Sigmoid colon (tissue), 7 donors: ENCODE data around the gene RHOU. TPM values are rescaled to one million over a fixed set of nuclear protein-coding genes. Genes with fewer than 3 reads are reported as not detected.

Experiments
- DNase-seq: peaks from one replicate; pipeline ENCODE4 v3.0.0-alpha.2; 2019
- H3K27ac ChIP-seq, 4 donors: fragments of 200-600 bp; sonication (generic); one replicate each; pipeline ENCODE4 v1.5.1; 2016 to 2019; ENCODE audit warnings: mild to moderate bottlenecking in 1 of 4
- H3K27me3 ChIP-seq, 3 donors: fragments of 200-600 bp; sonication (generic); one replicate each; pipeline ENCODE4 v1.5.1; 2019; ENCODE audit warnings: mild to moderate bottlenecking in 1 of 3
- H3K36me3 ChIP-seq, 4 donors: fragments of 200-600 bp; sonication (generic); one replicate each; pipeline ENCODE4 v1.5.1; 2016 to 2019
- H3K4me1 ChIP-seq, 4 donors: fragments of 200-600 bp; sonication (generic); one replicate each; pipeline ENCODE4 v1.5.1; 2017 to 2019
- H3K4me3 ChIP-seq, 4 donors: fragments of 200-600 bp; sonication (generic); one replicate each; pipeline ENCODE4 v1.5.1; 2017 to 2019; ENCODE audit warnings: mild to moderate bottlenecking in 2 of 4, moderate library complexity in 1 of 4
- H3K9me3 ChIP-seq, 4 donors: fragments of 200-600 bp in 3 of 4; sonication (generic) in 3 of 4; one replicate each; pipeline versions ENCODE4 v1.5.1 to v1.6.1; 2013 to 2019
- CTCF ChIP-seq, 4 experiments: fragments of 450-650 bp in 3 of 4; fragments of 200-600 bp in 1 of 4; IDR thresholded peaks; one replicate each; pipeline ENCODE4 v1.5.1; 2016 to 2019; ENCODE audit warnings: antibody characterized with exemption in 4 of 4, mild to moderate bottlenecking in 3 of 4, moderate library complexity in 2 of 4
- EP300 ChIP-seq, 4 donors: sonication (generic); formaldehyde crosslinking; IDR thresholded peaks; one replicate each; pipeline ENCODE4 v1.6.1; 2017; ENCODE audit warnings: antibody characterized with exemption in 4 of 4
- POLR2A ChIP-seq, 2 donors: fragments of 450-650 bp; IDR thresholded peaks; one replicate each; pipeline ENCODE4 v1.6.1; 2016; ENCODE audit warnings: antibody characterized with exemption in 2 of 2, mild to moderate bottlenecking in 2 of 2, moderate library complexity in 2 of 2
- POLR2AphosphoS5 ChIP-seq, 4 donors: sonication (generic); formaldehyde crosslinking; IDR thresholded peaks; one replicate each; pipeline ENCODE4 v1.6.1; 2017; ENCODE audit warnings: antibody characterized with exemption in 4 of 4
- WGBS, 2 donors: extraction: QIAGEN DNeasy Blood & Tissue Kit; methylation state at CpG; one replicate each; pipeline ENCODE4 v1.1.7; 2013; 5-methylcytosine and 5-hydroxymethylcytosine counted together
- intact Hi-C: fragments of 100-400 bp; cut with DNase I; formaldehyde crosslinking; loops from one replicate; pipeline ENCODE4 v1.15.1; 2023
- polyA plus RNA-seq, 3 donors: library from polyadenylated mRNA; stranded (reverse); fragments of 200-250 nt; gene quantifications; one replicate each; pipeline ENCODE4 v1.2.3, GENCODE V29; 2013
- total RNA-seq, 4 donors: library from RNA; depleted of rRNA; stranded (reverse); fragments of >200 nt; gene quantifications; one replicate each; pipeline ENCODE4 v1.1.0, GENCODE V29; 2016
- donor health status: healthy with polysubstance abuse.
- donor health status: Bipolar disorder and iron deficiency.
- donor health status: healthy.

The RHOU gene
- total and polyA plus RNA-seq, 7 donors: 9.7 to 58.7 (median 18.3) TPM

GRCh38 chr1:228785366-228786330 lies 50.4 kb downstream of the RHOU start:
- WGBS, 2 donors: 86 to 90% methylated on average over 15 of the region's 15 CpGs
- TF ChIP-seq EP300 (IDR thresholded peaks at IDR 0.05) (no peak), POLR2AphosphoS5 (IDR thresholded peaks at IDR 0.05) (peak in 2 of 4 donors; percentile 7 to 10)
- no peaks in the 10 kb centered on the region for H3K9me3 ChIP-seq
- H3K27ac ChIP-seq: no peak overlapping the region
- no peak for DNase-seq
- H3K4me1 ChIP-seq: peaks cover 0 to 9% (median 0%) of the 10 kb centered on the region in 4 donors
- no peaks in the 10 kb centered on the region for H3K27me3 ChIP-seq
- no peak overlapping the region for H3K4me3 ChIP-seq
- intact Hi-C loops: no loop called here
- no peaks in the 10 kb centered on the region for H3K36me3 ChIP-seq

- Histone ChIP-seq H3K4me1 (peaks cover 0 to 2% (median 0%) of the 10 kb centered on the region in 4 donors), H3K27me3 (no peaks in the 10 kb centered on the region), H3K4me3 (no peak overlapping the region), H3K9me3 (no peaks in the 10 kb centered on the region), H3K27ac (no peak overlapping the region), H3K36me3 (no peaks in the 10 kb centered on the region)
- no peak for DNase-seq
- WGBS, 2 donors: 89 to 91% methylated on average over 4 of the region's 4 CpGs
- TF ChIP-seq EP300 (IDR thresholded peaks at IDR 0.05): no peak
- no peak for TF ChIP-seq POLR2AphosphoS5 (IDR thresholded peaks at IDR 0.05)
- no peak for TF ChIP-seq POLR2A (IDR thresholded peaks at IDR 0.05)
- TF ChIP-seq CTCF (IDR thresholded peaks at IDR 0.05): no peak
- intact Hi-C loops: no loop called here
These were observed 51.3 kb downstream of the RHOU start for GRCh38 chr1:228786361-228787129.

DNA sequence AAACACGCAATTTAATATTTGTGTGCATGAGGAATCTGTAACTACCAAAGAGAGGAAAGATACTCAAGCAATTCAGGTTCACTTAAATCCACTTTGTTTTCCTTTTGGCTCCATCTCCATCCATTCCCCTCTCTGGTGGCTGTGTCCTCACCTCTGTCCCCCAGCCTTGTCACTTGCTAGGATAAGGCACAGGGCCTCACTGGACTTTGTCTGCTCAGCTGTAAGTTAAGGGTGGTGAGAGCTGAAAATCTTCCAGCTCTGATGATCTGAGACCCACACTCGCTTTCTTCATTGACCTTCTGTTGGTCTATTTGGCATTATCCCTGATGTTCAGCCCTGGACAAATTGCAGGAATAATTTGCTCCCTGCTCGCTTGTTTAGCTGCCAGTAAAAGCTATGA lies 56.5 kb downstream of the RHOU start:
- DNase-seq: no peak
- H3K4me1 ChIP-seq: peaks cover 0 to 10% (median 9%) of the 10 kb centered on the region in 4 donors
- no peaks in the 10 kb centered on the region for H3K36me3 ChIP-seq
- no peaks in the 10 kb centered on the region for H3K27me3 ChIP-seq
- H3K9me3 ChIP-seq: no peaks in the 10 kb centered on the region
- H3K4me3 ChIP-seq: no peak overlapping the region
- H3K27ac ChIP-seq: no peak overlapping the region
- TF ChIP-seq EP300 (IDR thresholded peaks at IDR 0.05) (no peak), CTCF (IDR thresholded peaks at IDR 0.05) (no peak), POLR2AphosphoS5 (IDR thresholded peaks at IDR 0.05) (no peak), POLR2A (IDR thresholded peaks at IDR 0.05) (no peak)
- intact Hi-C loops: no loop called here
- WGBS, 2 donors: 92 to 95% methylated on average over 3 of the region's 3 CpGs

DNA sequence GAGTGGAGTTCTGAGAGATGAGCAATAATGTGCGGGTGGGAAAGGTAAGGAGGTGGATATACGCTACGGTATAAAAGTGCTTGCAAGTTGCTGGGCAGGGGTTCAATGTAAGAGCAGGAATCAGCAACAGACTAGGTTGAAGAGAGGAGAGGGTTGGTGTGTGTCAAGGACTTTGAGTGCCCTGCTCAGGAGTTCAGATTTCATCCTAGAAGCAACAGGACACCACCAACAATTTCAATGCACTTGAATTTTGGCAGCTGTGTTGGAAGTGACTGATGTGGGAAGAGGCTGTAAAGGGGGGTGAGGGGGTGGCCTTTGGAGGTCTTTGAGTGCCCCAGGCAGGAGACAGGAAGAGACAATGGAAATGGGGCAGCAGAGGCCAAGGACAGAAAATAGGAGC lies 57.3 kb downstream of the RHOU start:
- no peak for DNase-seq
- intact Hi-C loops: no loop called here
- TF ChIP-seq POLR2A (IDR thresholded peaks at IDR 0.05): no peak
- TF ChIP-seq POLR2AphosphoS5 (IDR thresholded peaks at IDR 0.05): no peak
- TF ChIP-seq CTCF (IDR thresholded peaks at IDR 0.05): no peak
- TF ChIP-seq EP300 (IDR thresholded peaks at IDR 0.05): no peak
- H3K27me3 ChIP-seq: no peaks in the 10 kb centered on the region
- peaks cover 0 to 17% (median 11%) of the 10 kb centered on the region in 4 donors for H3K4me1 ChIP-seq
- H3K36me3 ChIP-seq: no peaks in the 10 kb centered on the region
- 92 to 96% methylated on average over 3 of the region's 3 CpGs for WGBS, 2 donors
- H3K9me3 ChIP-seq: no peaks in the 10 kb centered on the region
- H3K4me3 ChIP-seq: no peak overlapping the region
- H3K27ac ChIP-seq: no peak overlapping the region

DNA sequence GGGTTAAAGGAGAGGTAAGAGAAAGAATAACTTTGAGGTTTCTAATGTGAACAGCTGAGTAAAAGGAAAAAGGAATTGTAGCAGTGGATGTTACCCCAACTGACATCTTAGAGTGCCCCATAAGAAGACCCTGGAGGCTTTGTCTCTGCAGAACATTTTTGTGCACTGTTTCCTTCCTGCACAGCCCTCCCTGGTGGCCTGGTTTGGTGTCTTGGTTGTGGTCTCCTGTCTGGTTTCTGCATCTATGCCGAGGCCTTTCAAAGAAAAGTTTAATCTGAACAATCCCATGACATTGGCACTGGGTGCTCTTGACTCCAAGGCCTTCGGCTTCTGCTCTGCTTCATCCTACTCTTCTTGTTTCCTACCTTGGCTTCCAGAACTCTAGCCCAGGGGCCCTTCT lies 57.8 kb downstream of the RHOU start:
- WGBS, 2 donors: 67 to 88% methylated on average over 2 of the region's 2 CpGs
- no peak for DNase-seq
- Histone ChIP-seq H3K4me3 (no peak overlapping the region), H3K4me1 (peaks cover 0 to 21% (median 16%) of the 10 kb centered on the region in 4 donors), H3K27ac (no peak overlapping the region), H3K36me3 (no peaks in the 10 kb centered on the region), H3K27me3 (no peaks in the 10 kb centered on the region), H3K9me3 (no peaks in the 10 kb centered on the region)
- intact Hi-C loops: no loop called here
- TF ChIP-seq POLR2AphosphoS5 (IDR thresholded peaks at IDR 0.05) (no peak), POLR2A (IDR thresholded peaks at IDR 0.05) (no peak), CTCF (IDR thresholded peaks at IDR 0.05) (no peak), EP300 (IDR thresholded peaks at IDR 0.05) (no peak)
